SH-SY5Y (cell line): ENCODE results near the gene TOP3A.

ENCODE experiments used
- GATA2 ChIP-seq: IDR thresholded peaks from 2 replicates; pipeline ENCODE4 v1.6.1; 2011; ENCODE audit warnings: mild to moderate bottlenecking, low read depth, low read length
- GATA3 ChIP-seq: IDR thresholded peaks from 2 replicates; pipeline ENCODE4 v1.6.1; 2011; ENCODE audit warnings: low read depth, mild to moderate bottlenecking, low read length, moderate library complexity

- no peak for TF ChIP-seq GATA2
- TF ChIP-seq GATA3, result no peak
Measured at GRCh38 chr17:18291718-18292540, 22.9 kb downstream of the TOP3A start.
